ENCODE results near the gene CISH. TPM values are rescaled to one million over a fixed set of nuclear protein-coding genes. Genes with fewer than 3 reads are reported as not detected.

Gene CISH
- total and polyA plus RNA-seq, 2 of the 4 experiments (the other 2 are of a cell fraction), result 0.90 to 4.0 TPM

DNA sequence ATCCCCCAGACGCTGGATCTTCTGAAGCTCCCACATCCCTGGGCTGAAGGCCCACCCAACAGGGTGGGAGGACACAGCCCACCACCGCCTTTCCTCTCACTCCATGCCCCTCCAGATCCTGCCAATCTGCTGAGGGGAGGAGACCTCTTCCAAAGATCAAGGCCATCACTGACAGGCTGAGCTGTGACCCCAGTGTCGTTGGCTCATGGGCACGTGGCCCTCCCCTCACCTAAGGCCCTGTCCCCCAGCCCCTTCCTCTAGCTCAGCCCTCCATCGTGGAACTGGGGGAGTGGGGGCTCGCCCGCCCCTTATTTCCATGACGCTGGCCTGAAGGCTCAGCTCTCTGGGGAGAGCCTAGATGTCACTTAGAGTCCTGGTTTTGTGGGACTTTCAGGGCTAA, 54.5 kb downstream of the CISH start:
- Histone ChIP-seq H2BK20ac (ENCODE audit: low read depth, low read length) (no peak overlapping the region), H2BK15ac (ENCODE audit: low read depth, low read length) (no peak overlapping the region), H3K4me1 (ENCODE audit: control insufficient read depth, insufficient read depth, low read length) (no peaks in the 10 kb centered on the region), H2AFZ (replicated peaks; ENCODE audit: low read length, poor library complexity) (no peak overlapping the region), H3K4me3 (ENCODE audit: insufficient read depth, low read depth, low read length) (no peak overlapping the region), H3K9me3 (ENCODE audit: control insufficient read depth, insufficient read depth, low read length) (no peaks in the 10 kb centered on the region), H3K27me3 (ENCODE audit: control insufficient read depth, insufficient read depth, low read length) (peaks cover 28% of the 10 kb centered on the region), H3K4ac (ENCODE audit: low read depth, low read length) (no peak overlapping the region), H4K91ac (ENCODE audit: insufficient read depth, low read depth, low read length) (no peak overlapping the region), H2BK120ac (ENCODE audit: low read depth, low read length) (no peak overlapping the region), H4K20me1 (ENCODE audit: insufficient read depth, low read length) (no peaks in the 10 kb centered on the region), H2AK9ac (replicated peaks; ENCODE audit: low read depth, low read length, poor library complexity) (peak overlapping the region; percentile 37), H4K8ac (ENCODE audit: low read depth in 2 of 2, low read length in 2 of 2) (no peak overlapping the region), H3K27ac (ENCODE audit: insufficient read depth, low read length) (no peak overlapping the region), H3K9ac (ENCODE audit: low read depth, low read length) (no peak overlapping the region), H3K14ac (replicated peaks; ENCODE audit: low read depth, low read length) (no peak overlapping the region), H3K79me1 (ENCODE audit: low read depth in 1 of 2, low read length in 2 of 2) (no peaks in the 10 kb centered on the region), H3K9me1 (ENCODE audit: insufficient read depth, low read length) (0 out of 2 replicates have a peak, but pooled peaks cover 5% of the 10 kb centered on the region), H2BK5ac (ENCODE audit: low read depth, low read length, poor library complexity, severe bottlenecking) (no peak overlapping the region), H3K56ac (ENCODE audit: extremely low read depth, insufficient read depth, low read length) (no peak overlapping the region), H3K18ac (ENCODE audit: low read depth, low read length) (no peak overlapping the region), H3K36me3 (ENCODE audit: control insufficient read depth, insufficient read depth, low read length) (no peaks in the 10 kb centered on the region), H3K4me2 (ENCODE audit: low read depth, low read length) (no peak overlapping the region), H3K23ac (ENCODE audit: low read depth, low read length) (no peak overlapping the region), H2AK5ac (ENCODE audit: low read depth, low read length) (no peak overlapping the region), H4K5ac (ENCODE audit: low read depth, low read length) (no peak overlapping the region)
- in situ Hi-C loops (cut with MboI; ENCODE audit: low sequenced_read_pairs) (no loop called here), dilution Hi-C loops (cut with HindIII; ENCODE audit: low sequenced_read_pairs, unreplicated experiment) (no loop called here), intact Hi-C loops (cut with micrococcal nuclease) (no loop called here)
- WGBS, 2 experiments (ENCODE audit: extremely low coverage in 2 of 2, insufficient read length in 1 of 2), result 0% methylated on average over 1 of the region's 8 CpGs; no CpG with 5 or more reads in 1 of the 2 experiments
- ATAC-seq (ENCODE audit: low read depth), result no peak
- ChIA-PET CTCF (no interaction called here), POLR2A (ENCODE audit: unreplicated experiment) (no interaction called here)
- TF ChIP-seq, protein P1, sequence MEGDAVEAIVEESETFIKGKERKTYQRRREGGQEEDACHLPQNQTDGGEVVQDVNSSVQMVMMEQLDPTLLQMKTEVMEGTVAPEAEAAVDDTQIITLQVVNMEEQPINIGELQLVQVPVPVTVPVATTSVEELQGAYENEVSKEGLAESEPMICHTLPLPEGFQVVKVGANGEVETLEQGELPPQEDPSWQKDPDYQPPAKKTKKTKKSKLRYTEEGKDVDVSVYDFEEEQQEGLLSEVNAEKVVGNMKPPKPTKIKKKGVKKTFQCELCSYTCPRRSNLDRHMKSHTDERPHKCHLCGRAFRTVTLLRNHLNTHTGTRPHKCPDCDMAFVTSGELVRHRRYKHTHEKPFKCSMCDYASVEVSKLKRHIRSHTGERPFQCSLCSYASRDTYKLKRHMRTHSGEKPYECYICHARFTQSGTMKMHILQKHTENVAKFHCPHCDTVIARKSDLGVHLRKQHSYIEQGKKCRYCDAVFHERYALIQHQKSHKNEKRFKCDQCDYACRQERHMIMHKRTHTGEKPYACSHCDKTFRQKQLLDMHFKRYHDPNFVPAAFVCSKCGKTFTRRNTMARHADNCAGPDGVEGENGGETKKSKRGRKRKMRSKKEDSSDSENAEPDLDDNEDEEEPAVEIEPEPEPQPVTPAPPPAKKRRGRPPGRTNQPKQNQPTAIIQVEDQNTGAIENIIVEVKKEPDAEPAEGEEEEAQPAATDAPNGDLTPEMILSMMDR (conservative IDR thresholded peaks at IDR 0.05; ENCODE audit: low read depth, low read length), result no peak
- TF ChIP-seq POLR2A (IDR thresholded peaks at IDR 0.05; ENCODE audit: low read depth, low read length) (no peak), NFE2L2 (IDR thresholded peaks at IDR 0.05; ENCODE audit: low read depth, low read length) (no peak), MAFK (IDR thresholded peaks at IDR 0.05; ENCODE audit: low read depth, low read length) (no peak), RFX5 (IDR thresholded peaks at IDR 0.05; ENCODE audit: low read depth, low read length) (no peak)
- DNase-seq, result no peak
- no TSS peak for BruUV-seq (replicated peaks)

Other genes with a start within 250 kb of the CISH start
- not detected in 2 replicates for gene CACNA2D2, start 108.1 kb downstream of the CISH start, total RNA-seq (2012; rRNA removed)
- gene CACNA2D2, start 108.1 kb downstream of the CISH start, polyA plus RNA-seq (2012; rRNA removed), result 0.11 and 0.15 TPM in 2 replicates
- 6.8 and 6.9 TPM in 2 replicates for gene C3orf18, start 44.0 kb downstream of the CISH start, total RNA-seq (2012; rRNA removed)
- gene C3orf18, start 44.0 kb downstream of the CISH start, polyA plus RNA-seq (2012; rRNA removed), result 10.6 and 10.9 TPM in 2 replicates
- 12.5 and 17.2 TPM in 2 replicates for gene HEMK1, start 42.3 kb downstream of the CISH start, total RNA-seq (2012; rRNA removed)
- 20.6 and 20.8 TPM in 2 replicates for gene HEMK1, start 42.3 kb downstream of the CISH start, polyA plus RNA-seq (2012; rRNA removed)
- 48.3 and 57.2 TPM in 2 replicates for gene MAPKAPK3, start 5.4 kb upstream of the CISH start, total RNA-seq (2012; rRNA removed)
- 38.3 and 43.8 TPM in 2 replicates for gene MAPKAPK3, start 5.4 kb upstream of the CISH start, polyA plus RNA-seq (2012; rRNA removed)
- under 0.01 TPM in 2 replicates for gene DOCK3, start 63.2 kb upstream of the CISH start, total RNA-seq (2012; rRNA removed)
- gene DOCK3, start 63.2 kb upstream of the CISH start, polyA plus RNA-seq (2012; rRNA removed), result 0.10 and 0.12 TPM in 2 replicates